Measurements from ENCODE around the gene RBSN.

DNA sequence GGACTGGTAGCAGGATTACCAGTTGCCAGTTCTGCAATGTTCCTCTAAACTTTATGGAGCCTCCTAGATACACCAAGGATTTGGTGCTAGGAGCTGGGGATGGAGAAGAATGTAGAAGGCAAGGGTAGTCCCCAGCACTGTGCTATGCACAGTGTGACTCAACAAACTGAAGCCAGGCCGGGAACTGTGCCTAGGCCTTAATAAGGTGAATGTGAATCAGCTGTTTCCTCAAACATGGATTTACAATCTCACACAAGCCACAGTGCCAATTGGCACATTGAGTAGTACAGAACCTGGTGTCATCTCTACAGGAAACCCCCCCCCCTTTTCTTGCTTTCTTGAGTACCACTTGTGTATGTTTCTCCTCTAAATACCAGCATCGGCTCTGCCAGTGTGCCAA is 66.3 kb downstream of the RBSN start:
- TF ChIP-seq, protein P1, sequence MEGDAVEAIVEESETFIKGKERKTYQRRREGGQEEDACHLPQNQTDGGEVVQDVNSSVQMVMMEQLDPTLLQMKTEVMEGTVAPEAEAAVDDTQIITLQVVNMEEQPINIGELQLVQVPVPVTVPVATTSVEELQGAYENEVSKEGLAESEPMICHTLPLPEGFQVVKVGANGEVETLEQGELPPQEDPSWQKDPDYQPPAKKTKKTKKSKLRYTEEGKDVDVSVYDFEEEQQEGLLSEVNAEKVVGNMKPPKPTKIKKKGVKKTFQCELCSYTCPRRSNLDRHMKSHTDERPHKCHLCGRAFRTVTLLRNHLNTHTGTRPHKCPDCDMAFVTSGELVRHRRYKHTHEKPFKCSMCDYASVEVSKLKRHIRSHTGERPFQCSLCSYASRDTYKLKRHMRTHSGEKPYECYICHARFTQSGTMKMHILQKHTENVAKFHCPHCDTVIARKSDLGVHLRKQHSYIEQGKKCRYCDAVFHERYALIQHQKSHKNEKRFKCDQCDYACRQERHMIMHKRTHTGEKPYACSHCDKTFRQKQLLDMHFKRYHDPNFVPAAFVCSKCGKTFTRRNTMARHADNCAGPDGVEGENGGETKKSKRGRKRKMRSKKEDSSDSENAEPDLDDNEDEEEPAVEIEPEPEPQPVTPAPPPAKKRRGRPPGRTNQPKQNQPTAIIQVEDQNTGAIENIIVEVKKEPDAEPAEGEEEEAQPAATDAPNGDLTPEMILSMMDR (conservative IDR thresholded peaks at IDR 0.05 in 1 of 2, IDR thresholded peaks at IDR 0.05 in 1 of 2; ENCODE audit: extremely low read depth in 1 of 2, insufficient read depth in 1 of 2, low read depth in 1 of 2, low read length in 2 of 2) = no peak
- no peak for TF ChIP-seq EZH2 (IDR thresholded peaks at IDR 0.05; ENCODE audit: borderline replicate concordance, low read length)
